Common myeloid progenitor, CD34-positive (primary cell): ENCODE results near the gene RELCH.
"Not testable (repeated sequence)": the region's sequence is repeated elsewhere in the genome, so short reads cannot be mapped to it uniquely, and the experiment has no call there.

Source experiments
- CTCF ChIA-PET: fragments of 350-600 bp; sonication (Branson Sonifier 250); formaldehyde crosslinking; loops from one replicate; lab custom pipeline; 2021; ENCODE audit warnings: antibody characterized with exemption; lab: Charles Lee
- POLR2A ChIA-PET: fragments of 350-600 bp; sonication (Branson Sonifier 250); formaldehyde crosslinking; loops from one replicate; lab custom pipeline; 2021; ENCODE audit warnings: antibody characterized with exemption; lab: Charles Lee
- DNase-seq, 3 donors: peaks; one replicate each; pipeline versions ENCODE4 v3.0.0 to v3.0.0-alpha.2; 2013
- H3K27ac ChIP-seq, 2 experiments: 1 replicate in 1 of 2; 2 replicates in 1 of 2; pipeline ENCODE4 v1.7.0; 2013; ENCODE audit warnings: inconsistent platforms in 2 of 2, low read length in 2 of 2, mild to moderate bottlenecking in 2 of 2, low read depth in 1 of 2, moderate library complexity in 1 of 2; ENCODE audit not compliant: severe bottlenecking in 2 of 2, insufficient read depth in 1 of 2, poor library complexity in 1 of 2
- H3K27me3 ChIP-seq, 5 experiments: replicated peaks in 2 of 5; 1 replicate in 3 of 5; 2 replicates in 2 of 5; pipeline versions ENCODE4 v1.6.1 to v1.7.0; 2013; ENCODE audit warnings: low read length in 4 of 5, mild to moderate bottlenecking in 2 of 5, moderate library complexity in 2 of 5, inconsistent platforms in 1 of 5; ENCODE audit not compliant: insufficient read depth in 5 of 5, control insufficient read depth in 4 of 5
- H3K36me3 ChIP-seq, 4 experiments: 1 replicate in 2 of 4; 2 replicates in 2 of 4; pipeline versions ENCODE4 v1.6.1 to v1.7.0; 2013; ENCODE audit warnings: low read length in 3 of 4, control low read depth in 1 of 4, mild to moderate bottlenecking in 1 of 4; ENCODE audit not compliant: control insufficient read depth in 4 of 4, insufficient read depth in 4 of 4
- H3K4me1 ChIP-seq, 4 experiments: 1 replicate in 3 of 4; 2 replicates in 1 of 4; pipeline versions ENCODE4 v1.6.1 to v1.7.1; 2013; ENCODE audit warnings: low read length in 3 of 4, mild to moderate bottlenecking in 3 of 4, control low read depth in 1 of 4, inconsistent platforms in 1 of 4, moderate library complexity in 1 of 4; ENCODE audit not compliant: control insufficient read depth in 4 of 4, insufficient read depth in 4 of 4; ENCODE audit errors: control extremely low read depth in 1 of 4
- H3K4me3 ChIP-seq, 7 experiments: 1 replicate in 4 of 7; 2 replicates in 3 of 7; pipeline versions ENCODE4 v1.5.1 to v1.7.0; 2013; ENCODE audit warnings: mild to moderate bottlenecking in 7 of 7, low read length in 6 of 7, moderate library complexity in 6 of 7, inconsistent platforms in 2 of 7, low read depth in 2 of 7, control low read depth in 1 of 7; ENCODE audit not compliant: insufficient read depth in 4 of 7, control insufficient read depth in 1 of 7; ENCODE audit errors: extremely low read depth in 1 of 7
- H3K9me3 ChIP-seq, 5 experiments: 1 replicate in 4 of 5; 2 replicates in 1 of 5; pipeline versions ENCODE4 v1.6.1 to v1.7.1; 2013; ENCODE audit warnings: low read length in 4 of 5, mild to moderate bottlenecking in 2 of 5, inconsistent platforms in 1 of 5, low read depth in 1 of 5, moderate library complexity in 1 of 5; ENCODE audit not compliant: control insufficient read depth in 4 of 5, insufficient read depth in 2 of 5; ENCODE audit errors: control extremely low read depth in 1 of 5
- WGBS: methylation state at CpG from one replicate; pipeline ENCODE4 v1.1.5; 2013; ENCODE audit not compliant: insufficient coverage; 5-methylcytosine and 5-hydroxymethylcytosine counted together

RELCH gene

DNA sequence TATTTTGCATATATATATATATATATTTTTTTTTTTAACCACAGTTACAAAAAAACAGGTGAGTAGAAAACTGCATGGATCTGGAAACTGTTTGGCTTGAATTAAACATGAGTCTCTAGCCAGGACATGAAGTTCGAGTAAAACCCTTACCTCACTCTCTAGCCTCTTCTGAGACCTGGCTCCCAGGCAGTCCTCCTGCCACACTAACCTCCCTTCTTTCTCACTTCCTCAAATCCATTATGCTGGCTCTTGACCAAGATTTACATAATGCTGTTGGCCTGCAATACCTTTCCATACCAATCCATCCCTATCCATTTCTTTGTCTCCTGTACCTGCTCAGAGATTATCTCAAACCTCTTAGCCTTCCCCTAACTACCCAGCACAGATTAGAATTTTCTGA lies 34.2 kb upstream of the RELCH start:
- no peaks in the 10 kb centered on the region for H3K9me3 ChIP-seq
- H3K4me3 ChIP-seq, result no peak overlapping the region
- no peaks in the 10 kb centered on the region for H3K27me3 ChIP-seq
- no peak overlapping the region for H3K27ac ChIP-seq
- peak in 1 of 3 donors; percentile 14 for DNase-seq
- peaks cover 4 to 26% (median 12%) of the 10 kb centered on the region in 4 experiments for H3K36me3 ChIP-seq
- no peaks in the 10 kb centered on the region for H3K4me1 ChIP-seq
- ChIA-PET CTCF (no interaction called here), POLR2A (no interaction called here)
- WGBS, result 100% methylated on average over 1 of the region's 1 CpG

GRCh38 chr18:62157843-62158242 lies 29.2 kb upstream of the RELCH start:
- no peaks in the 10 kb centered on the region for H3K27me3 ChIP-seq
- H3K27ac ChIP-seq, result no peak overlapping the region
- WGBS, result 83% methylated on average over 1 of the region's 1 CpG
- ChIA-PET CTCF (interaction anchor here (0.7 kb wide), 1 partner anchor 26 kb away, joined by 3 read pairs; no protein-coding TSS in a partner anchor), POLR2A (no interaction called here)
- no peaks in the 10 kb centered on the region for H3K9me3 ChIP-seq
- H3K4me1 ChIP-seq, result no peaks in the 10 kb centered on the region
- H3K36me3 ChIP-seq, result peaks cover 2 to 34% (median 10%) of the 10 kb centered on the region in 4 experiments
- no peak for DNase-seq
- no peak overlapping the region for H3K4me3 ChIP-seq

GRCh38 chr18:62164310-62164709 lies 22.7 kb upstream of the RELCH start:
- POLR2A ChIA-PET, result no interaction called here
- H3K4me3 ChIP-seq, result peak overlapping the region in 1 of 7 experiments; percentile 19

GRCh38 chr18:62164855-62165487 lies 22.1 kb upstream of the RELCH start:
- POLR2A ChIA-PET, result no interaction called here
- 85% methylated on average over 4 of the region's 5 CpGs for WGBS
- no peak overlapping the region for H3K27ac ChIP-seq

More at GRCh38 chr18:62164310-62164709, 22.7 kb upstream of the RELCH start:
- H3K9me3 ChIP-seq, result peaks cover 0 to 12% (median 3%) of the 10 kb centered on the region in 5 experiments
- H3K4me1 ChIP-seq, result no peaks in the 10 kb centered on the region
- 84% methylated on average over 2 of the region's 7 CpGs for WGBS
- no peaks in the 10 kb centered on the region for H3K27me3 ChIP-seq
- H3K27ac ChIP-seq, result no peak overlapping the region
- no peak for DNase-seq
- peaks cover 2 to 11% (median 6%) of the 10 kb centered on the region in 4 experiments for H3K36me3 ChIP-seq
- CTCF ChIA-PET, result interaction anchor here (0.6 to 1.9 kb wide), 3 partner anchors 11 to 85 kb away, joined by 3 to 7 read pairs (median 4); no protein-coding TSS in a partner anchor

GRCh38 chr18:62165583-62165982 lies 21.5 kb upstream of the RELCH start:
- Histone ChIP-seq H3K4me3 (no peak overlapping the region), H3K4me1 (no peaks in the 10 kb centered on the region), H3K27ac (no peak overlapping the region), H3K27me3 (no peaks in the 10 kb centered on the region), H3K9me3 (peaks cover 0 to 12% (median 3%) of the 10 kb centered on the region in 5 experiments), H3K36me3 (peaks cover 2 to 8% (median 5%) of the 10 kb centered on the region in 4 experiments)
- WGBS, result 100% methylated on average over 3 of the region's 3 CpGs
- DNase-seq, result no peak
- CTCF ChIA-PET, result interaction anchor here (0.6 to 1.9 kb wide), 3 partner anchors 9 to 1678 kb away, joined by 3 to 7 read pairs (median 3); no protein-coding TSS in a partner anchor
- POLR2A ChIA-PET, result no interaction called here

More at GRCh38 chr18:62164855-62165487, 22.1 kb upstream of the RELCH start:
- DNase-seq, result no peak
- peaks cover 0 to 12% (median 3%) of the 10 kb centered on the region in 5 experiments for H3K9me3 ChIP-seq
- H3K4me3 ChIP-seq, result no peak overlapping the region
- H3K27me3 ChIP-seq, result no peaks in the 10 kb centered on the region
- no peaks in the 10 kb centered on the region for H3K4me1 ChIP-seq
- peaks cover 2 to 10% (median 6%) of the 10 kb centered on the region in 4 experiments for H3K36me3 ChIP-seq
- CTCF ChIA-PET, result interaction anchor here (1.0 to 1.9 kb wide), 2 partner anchors 10 to 69 kb away, joined by 3 to 7 read pairs; no protein-coding TSS in a partner anchor

DNA sequence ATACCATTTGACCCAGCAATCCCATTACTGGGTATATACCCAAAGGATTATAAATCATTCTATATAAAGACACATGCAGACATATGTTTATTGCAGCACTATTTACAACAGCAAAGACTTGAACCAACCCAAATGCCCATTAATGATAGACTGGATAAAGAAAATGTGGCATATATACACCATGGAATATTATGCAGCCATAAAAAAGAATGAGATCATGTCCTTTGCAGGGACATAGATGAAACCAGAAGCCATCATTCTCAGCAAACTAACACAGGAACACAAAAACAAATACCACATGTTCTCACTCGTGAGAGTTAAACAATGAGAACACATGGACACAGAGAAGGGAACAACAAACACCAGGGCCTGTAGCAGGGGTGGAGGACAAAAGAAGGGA lies 20.5 kb upstream of the RELCH start:
- H3K36me3 ChIP-seq, H3K4me3 ChIP-seq, DNase-seq, H3K27ac ChIP-seq, POLR2A ChIA-PET, H3K4me1 ChIP-seq, H3K27me3 ChIP-seq: not testable (repeated sequence)
- CTCF ChIA-PET, result interaction anchor here (1.3 to 1.9 kb wide), 2 partner anchors 8 to 12 kb away, joined by 3 to 7 read pairs; no protein-coding TSS in a partner anchor
- peaks cover 0 to 12% (median 3%) of the 10 kb centered on the region in 5 experiments for H3K9me3 ChIP-seq
- no CpG with 5 or more reads among the region's 1 CpG for WGBS

DNA sequence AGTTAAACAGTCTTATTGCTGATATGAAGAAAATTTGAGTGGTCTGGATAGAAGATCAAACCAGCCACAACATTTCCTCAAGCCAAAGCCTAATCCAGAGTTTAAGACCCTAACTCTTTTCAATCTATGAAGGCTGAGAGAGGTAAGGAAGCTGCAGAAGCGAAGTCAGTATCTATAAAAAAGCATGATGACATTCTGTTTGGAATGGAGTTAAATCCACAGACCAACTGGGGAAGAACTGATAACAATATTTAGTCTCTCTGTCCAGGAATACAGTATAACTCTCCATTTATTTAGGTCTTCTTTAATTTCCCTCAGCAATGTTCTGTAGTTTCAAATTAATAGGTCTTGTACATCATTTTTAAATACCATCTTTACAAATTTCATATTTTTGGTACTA lies 16.2 kb upstream of the RELCH start:
- H3K36me3 ChIP-seq, result peaks cover 0 to 4% (median 1%) of the 10 kb centered on the region in 4 experiments
- WGBS, result no CpG with 5 or more reads among the region's 1 CpG
- peaks cover 0 to 2% (median 0%) of the 10 kb centered on the region in 5 experiments for H3K9me3 ChIP-seq
- ChIA-PET POLR2A (no interaction called here), CTCF (no interaction called here)
- no peak overlapping the region for H3K4me3 ChIP-seq
- H3K27ac ChIP-seq, result no peak overlapping the region
- no peak for DNase-seq
- H3K27me3 ChIP-seq, result no peaks in the 10 kb centered on the region
- H3K4me1 ChIP-seq, result no peaks in the 10 kb centered on the region
